H1 (cell line): ENCODE results near the gene COQ8A. TPM values are rescaled to one million over a fixed set of nuclear protein-coding genes. Genes with fewer than 3 reads are reported as not detected.

Source experiments
- CTCF ChIA-PET: fragments of 300-600 bp; sonication (Branson Sonifier 250); formaldehyde crosslinking; loops from one replicate; lab custom pipeline; 2021; ENCODE audit not compliant: partially characterized antibody; lab: Charles Lee
- POLR2A ChIA-PET: fragments of 300-600 bp; sonication (Branson Sonifier 250); formaldehyde crosslinking; loops from one replicate; lab custom pipeline; 2021; ENCODE audit warnings: inconsistent platforms; ENCODE audit not compliant: partially characterized antibody; lab: Charles Lee
- DNase-seq, 2 experiments: peaks; one replicate each; pipeline versions ENCODE4 v3.0.0 to v3.0.0-alpha.2; 2010 to 2022; ENCODE audit warnings: low spot score in 2 of 2, low read depth in 1 of 2, mixed read lengths in 1 of 2
- FAIRE-seq: peaks from 2 replicates; lab custom pipeline; 2011; peaks lifted over from hg19 to GRCh38; lab: Jason Lieb, UNC
- H2AFZ ChIP-seq: 2 replicates; pipeline ENCODE4 v1.8.1; 2012; ENCODE audit warnings: low read length, inconsistent platforms
- H2AK5ac ChIP-seq: 2 replicates; pipeline ENCODE4 v1.6.1; 2013; ENCODE audit warnings: low read depth, low read length
- H2BK120ac ChIP-seq: replicated peaks from 2 replicates; pipeline ENCODE3; 2013; ENCODE audit warnings: low read depth, low read length, inconsistent platforms
- H2BK12ac ChIP-seq: 2 replicates; pipeline ENCODE4 v1.6.1; 2013; ENCODE audit warnings: low read depth, low read length
- H2BK15ac ChIP-seq: 2 replicates; pipeline ENCODE4 v1.6.1; 2013; ENCODE audit warnings: low read length
- H2BK20ac ChIP-seq: 2 replicates; pipeline ENCODE4 v1.6.1; 2013; ENCODE audit warnings: low read length
- H2BK5ac ChIP-seq: 2 replicates; pipeline ENCODE4 v1.6.1; 2013; ENCODE audit warnings: low read depth, low read length
- H3K14ac ChIP-seq: 2 replicates; pipeline ENCODE4 v1.6.1; 2013; ENCODE audit warnings: inconsistent platforms; ENCODE audit not compliant: insufficient read length
- H3K18ac ChIP-seq: 2 replicates; pipeline ENCODE4 v1.6.1; 2013; ENCODE audit warnings: low read length; ENCODE audit errors: extremely low read depth
- H3K23ac ChIP-seq: 2 replicates; pipeline ENCODE4 v1.6.1; 2013; ENCODE audit warnings: inconsistent platforms; ENCODE audit not compliant: insufficient read length
- H3K23me2 ChIP-seq: 2 replicates; pipeline ENCODE4 v1.6.1; 2013; ENCODE audit warnings: low read depth, low read length
- H3K27ac ChIP-seq: 2 replicates; pipeline ENCODE4 v1.6.1; 2011; ENCODE audit warnings: low read depth, low read length, inconsistent platforms
- H3K27me3 ChIP-seq, 4 experiments: replicated peaks in 1 of 4; 1 replicate in 1 of 4; 2 replicates in 3 of 4; pipeline versions ENCODE4 v1.6.1 to v1.8.1; 2011 to 2013; ENCODE audit warnings: low read length in 3 of 4, mild to moderate bottlenecking in 3 of 4, inconsistent platforms in 2 of 4, mixed read lengths in 2 of 4, moderate library complexity in 1 of 4; ENCODE audit not compliant: control insufficient read depth in 3 of 4, insufficient read depth in 3 of 4; ENCODE audit errors: extremely low read depth in 1 of 4
- H3K36me3 ChIP-seq, 4 experiments: 2 replicates each; pipeline versions ENCODE4 v1.6.1 to v1.8.1; 2011 to 2013; ENCODE audit warnings: mild to moderate bottlenecking in 4 of 4, low read length in 3 of 4, moderate library complexity in 2 of 4, control low read depth in 1 of 4, inconsistent platforms in 1 of 4; ENCODE audit not compliant: insufficient read depth in 4 of 4, control insufficient read depth in 2 of 4
- H3K4ac ChIP-seq: replicated peaks from 2 replicates; pipeline ENCODE3; 2013; ENCODE audit warnings: low read length, low read depth, mixed read lengths, inconsistent platforms; ENCODE audit not compliant: insufficient read length
- H3K4me1 ChIP-seq, 4 experiments: replicated peaks in 1 of 4; 1 replicate in 1 of 4; 2 replicates in 3 of 4; pipeline versions ENCODE4 v1.6.1 to v1.8.1; 2011 to 2013; ENCODE audit warnings: low read length in 3 of 4, inconsistent platforms in 2 of 4, mixed read lengths in 1 of 4; ENCODE audit not compliant: insufficient read depth in 4 of 4, control insufficient read depth in 3 of 4
- H3K4me2 ChIP-seq, 2 experiments: 2 replicates each; pipeline versions ENCODE4 v1.6.1 to v1.8.1; 2011 to 2013; ENCODE audit warnings: low read depth in 2 of 2, low read length in 2 of 2, control low read depth in 1 of 2, inconsistent platforms in 1 of 2, mild to moderate bottlenecking in 1 of 2; ENCODE audit not compliant: insufficient read depth in 1 of 2
- H3K4me3 ChIP-seq, 4 experiments: fragments of 200-600, 300-600 bp in 1 of 4; sonication (generic), shearing (Covaris generic), sonication (Bioruptor Twin) in 1 of 4; 2 replicates each; pipeline versions ENCODE4 v1.5.1 to v1.8.1; 2011 to 2016; ENCODE audit warnings: low read length in 4 of 4, low read depth in 3 of 4, control low read depth in 2 of 4, inconsistent platforms in 2 of 4, mild to moderate bottlenecking in 2 of 4, mixed read lengths in 1 of 4, moderate library complexity in 1 of 4; ENCODE audit not compliant: insufficient read depth in 2 of 4; ENCODE audit errors: extremely low read depth in 1 of 4
- H3K56ac ChIP-seq: replicated peaks from 2 replicates; pipeline ENCODE3; 2013; ENCODE audit warnings: low read depth, mild to moderate bottlenecking, mixed read lengths, low read length, inconsistent platforms; ENCODE audit not compliant: insufficient read length
- H3K79me1 ChIP-seq: 2 replicates; pipeline ENCODE4 v1.6.1; 2013; ENCODE audit warnings: low read depth, low read length, control low read depth
- H3K79me2 ChIP-seq, 2 experiments: 2 replicates each; pipeline versions ENCODE4 v1.6.1 to v1.8.1; 2012 to 2013; ENCODE audit warnings: low read length in 2 of 2, mild to moderate bottlenecking in 2 of 2, inconsistent platforms in 1 of 2; ENCODE audit not compliant: insufficient read depth in 2 of 2, control insufficient read depth in 1 of 2
- H3K9ac ChIP-seq, 4 experiments: replicated peaks in 1 of 4; 1 replicate in 1 of 4; 2 replicates in 3 of 4; pipeline versions ENCODE4 v1.6.1 to v1.8.1; 2011 to 2013; ENCODE audit warnings: low read depth in 3 of 4, low read length in 3 of 4, control low read depth in 2 of 4, mild to moderate bottlenecking in 2 of 4, moderate library complexity in 2 of 4, inconsistent platforms in 1 of 4; ENCODE audit errors: extremely low read depth in 1 of 4
- H3K9me3 ChIP-seq, 2 experiments: 2 replicates each; pipeline versions ENCODE4 v1.6.1 to v1.8.1; 2012 to 2013; ENCODE audit warnings: mild to moderate bottlenecking in 2 of 2, moderate library complexity in 2 of 2, control low read depth in 1 of 2, inconsistent platforms in 1 of 2, low read depth in 1 of 2, low read length in 1 of 2, mixed read lengths in 1 of 2; ENCODE audit not compliant: insufficient read depth in 2 of 2
- H4K20me1 ChIP-seq, 2 experiments: replicated peaks in 1 of 2; 2 replicates each; pipeline versions ENCODE3 to v1.8.1; 2011 to 2013; ENCODE audit warnings: inconsistent platforms in 2 of 2, low read length in 2 of 2, mild to moderate bottlenecking in 1 of 2; ENCODE audit not compliant: insufficient read depth in 2 of 2, control insufficient read depth in 1 of 2
- H4K5ac ChIP-seq: 2 replicates; pipeline ENCODE4 v1.6.1; 2013; ENCODE audit warnings: low read length, low read depth, mixed read lengths, inconsistent platforms; ENCODE audit not compliant: insufficient read length
- H4K8ac ChIP-seq: 2 replicates; pipeline ENCODE4 v1.8.0; 2013; ENCODE audit warnings: mild to moderate bottlenecking, moderate library complexity, low read length, inconsistent platforms; ENCODE audit not compliant: insufficient read depth; ENCODE audit errors: extremely low read depth
- H4K91ac ChIP-seq: replicated peaks from 2 replicates; pipeline ENCODE3; 2013; ENCODE audit warnings: low read length, mixed read lengths, inconsistent platforms; ENCODE audit not compliant: insufficient read length
- CBX5 ChIP-seq: fragments of 300-800, 300-1000 bp; sonication (generic); IDR thresholded peaks from 2 replicates; pipeline ENCODE4 v1.7.1; 2016; ENCODE audit warnings: antibody characterized with exemption, low read length, low read depth
- RXRA ChIP-seq: IDR thresholded peaks from 2 replicates; pipeline ENCODE4 v1.6.1; 2011; ENCODE audit warnings: low read depth, mild to moderate bottlenecking, low read length, moderate library complexity; ENCODE audit not compliant: insufficient read depth
- SP4 ChIP-seq: IDR thresholded peaks from 2 replicates; pipeline ENCODE4 v1.6.1; 2012; ENCODE audit warnings: low read length, inconsistent platforms
- WGBS, 2 experiments: shearing (Covaris generic) in 1 of 2; methylation state at CpG; one replicate each; pipeline versions ENCODE4 v1.1.6 to v1.1.7; 2013 to 2015; ENCODE audit warnings: low lambda C conversion rate in 2 of 2, mixed read lengths in 2 of 2, inconsistent platforms in 1 of 2, low coverage in 1 of 2, missing lambda C conversion rate in 1 of 2; ENCODE audit not compliant: insufficient replicate concordance in 2 of 2, insufficient coverage in 1 of 2, insufficient read length in 1 of 2; ENCODE audit errors: extremely low coverage in 1 of 2, missing lambda C conversion rate in 1 of 2; 5-methylcytosine and 5-hydroxymethylcytosine counted together
- polyA plus RNA-seq, 7 experiments: library from polyadenylated mRNA; depleted of rRNA in 3 of 7; stranded (reverse) in 5 of 7; unstranded in 2 of 7; fragments of >200 nt in 5 of 7; fragments of 200-250 nt in 2 of 7; gene quantifications; 1 replicate in 5 of 7; 2 replicates in 1 of 7; 4 replicates in 1 of 7; pipeline versions ENCODE4 v1.2.1 to v1.2.3, GENCODE V29; 2011 to 2013; ENCODE audit warnings: missing spikeins in 2 of 7, mixed read lengths in 2 of 7
- total RNA-seq: library from RNA; stranded (reverse); fragmentation: NEBNext Ultra II Directional; extraction: Animal tissue kit (Norgen Biotek cat#: 25700); gene quantifications from 2 replicates; pipeline ENCODE4 v1.2.1, GENCODE V29; 2021

COQ8A gene
- total and polyA plus RNA-seq, 2 of the 8 experiments (the other 6 are each of a cell fraction or from before 2014, with no cell fraction given) = 28.5 to 38.9 TPM

DNA sequence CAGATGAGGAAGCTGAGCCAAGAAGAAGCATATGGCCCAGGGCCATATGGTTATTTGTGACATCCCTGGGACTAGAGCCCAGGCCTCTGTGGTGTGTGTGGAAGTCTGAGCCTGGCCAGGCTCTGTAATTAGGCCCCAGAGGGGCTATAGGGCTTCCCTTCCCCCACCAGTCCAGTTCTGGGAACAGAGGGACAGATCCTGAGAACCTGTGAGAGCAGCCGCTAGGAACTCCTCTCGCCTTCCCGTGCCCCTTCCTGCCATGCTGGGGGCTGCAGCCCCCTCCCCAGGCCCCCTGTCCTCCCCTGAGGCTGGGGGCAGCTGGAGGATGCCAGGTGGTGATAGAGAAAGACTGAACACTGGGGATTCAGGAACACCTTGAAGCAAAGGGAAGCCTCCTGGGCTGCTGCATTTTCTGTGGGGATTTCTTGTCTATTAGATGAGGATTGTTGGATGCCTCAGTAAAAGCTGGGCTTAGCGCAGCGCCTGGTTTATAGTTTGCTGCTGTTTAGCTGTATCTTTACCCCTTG is 33.3 kb downstream of the COQ8A start:
- Histone ChIP-seq H2AFZ (no peak overlapping the region), H3K27me3 (no peaks in the 10 kb centered on the region), H3K9ac (no peak overlapping the region), H4K91ac (no peak overlapping the region), H2BK120ac (no peak overlapping the region), H3K23ac (no peak overlapping the region), H3K36me3 (peaks cover 0 to 5% (median 0%) of the 10 kb centered on the region in 4 experiments; a peak in 2 of 8 replicates), H3K4ac (no peak overlapping the region), H4K5ac (no peak overlapping the region), H3K14ac (no peak overlapping the region), H4K20me1 (no peaks in the 10 kb centered on the region), H2AK5ac (no peak overlapping the region), H3K4me2 (no peak overlapping the region), H3K79me2 (no peaks in the 10 kb centered on the region), H2BK15ac (no peak overlapping the region), H3K56ac (no peak overlapping the region), H2BK5ac (no peak overlapping the region), H3K9me3 (peaks cover 0 to 6% of the 10 kb centered on the region in 2 experiments; a peak in 1 of 4 replicates), H3K23me2 (peaks cover 8% of the 10 kb centered on the region; the same call in 1 of the 2 replicates), H3K4me3 (no peak overlapping the region), H3K4me1 (peaks cover 0 to 4% (median 0%) of the 10 kb centered on the region in 4 experiments; a peak in 1 of 7 replicates), H3K18ac (no peak overlapping the region), H2BK20ac (no peak overlapping the region), H3K79me1 (no peaks in the 10 kb centered on the region), H3K27ac (no peak overlapping the region), H2BK12ac (no peak overlapping the region), H4K8ac (no peak overlapping the region)
- 78% methylated on average over 5 of the region's 5 CpGs; no CpG with 5 or more reads in 1 of the 2 experiments for WGBS, 2 experiments
- FAIRE-seq (no peak), DNase-seq (no peak)
- CTCF ChIA-PET = interaction anchor here (0.9 to 1.1 kb wide), 2 partner anchors 15 to 61 kb away, joined by 3 read pairs; no protein-coding TSS in a partner anchor
- POLR2A ChIA-PET = interaction anchor here (0.6 to 2.0 kb wide), 2 partner anchors 10 to 66 kb away, joined by 3 to 7 read pairs; no protein-coding TSS in a partner anchor
- TF ChIP-seq CBX5 (no peak), SP4 (no peak), RXRA (no peak)
